HUES48 (cell line): Measurements from ENCODE around the gene PYM1.

Source experiments
- H3K27ac ChIP-seq: one replicate; pipeline ENCODE4 v1.7.0; 2013; ENCODE audit warnings: low read depth, low read length, inconsistent platforms
- H3K27me3 ChIP-seq: 2 replicates; pipeline ENCODE4 v1.6.1; 2013; ENCODE audit warnings: mild to moderate bottlenecking, low read length; ENCODE audit not compliant: control insufficient read depth, insufficient read depth
- H3K36me3 ChIP-seq: 2 replicates; pipeline ENCODE4 v1.6.1; 2013; ENCODE audit warnings: low read length; ENCODE audit not compliant: control insufficient read depth, insufficient read depth
- H3K4me1 ChIP-seq: 2 replicates; pipeline ENCODE4 v1.6.1; 2013; ENCODE audit warnings: mild to moderate bottlenecking, low read length; ENCODE audit not compliant: control insufficient read depth, insufficient read depth
- H3K4me3 ChIP-seq: 2 replicates; pipeline ENCODE4 v1.5.1; 2013; ENCODE audit warnings: mild to moderate bottlenecking, low read depth, low read length
- H3K9ac ChIP-seq: 2 replicates; pipeline ENCODE4 v1.6.1; 2013; ENCODE audit warnings: mild to moderate bottlenecking, low read depth, low read length, moderate library complexity
- H3K9me3 ChIP-seq: 2 replicates; pipeline ENCODE4 v1.6.1; 2013; ENCODE audit warnings: low read length; ENCODE audit not compliant: control insufficient read depth, insufficient read depth

The PYM1 gene

GRCh38 chr12:55937981-55938380 lies 10.3 kb upstream of the PYM1 start:
- Histone ChIP-seq H3K27ac (no peak overlapping the region), H3K4me3 (no peak overlapping the region), H3K27me3 (peaks cover 9% of the 10 kb centered on the region), H3K36me3 (no peaks in the 10 kb centered on the region), H3K4me1 (peaks cover 5% of the 10 kb centered on the region), H3K9me3 (no peaks in the 10 kb centered on the region), H3K9ac (no peak overlapping the region)

DNA sequence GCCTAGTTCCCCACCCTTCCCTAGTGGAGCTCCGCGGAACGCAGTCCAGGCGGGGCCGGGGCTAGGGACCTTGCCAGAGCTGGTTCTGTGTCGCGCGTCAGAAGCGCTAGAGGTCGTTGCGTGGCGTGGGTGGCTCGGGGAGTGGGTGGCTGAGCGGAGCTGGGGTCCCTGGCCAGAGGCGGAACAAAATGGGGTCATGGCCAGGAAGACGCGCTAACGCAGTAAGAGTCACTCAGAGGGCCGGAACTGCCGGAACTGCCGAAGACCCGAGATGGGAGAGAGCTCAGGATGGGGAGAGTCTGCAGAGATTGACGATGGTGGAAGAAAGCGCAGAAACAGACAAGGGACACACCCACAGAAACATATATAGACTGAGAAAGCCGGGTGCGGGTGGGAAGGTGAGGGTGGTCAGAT lies 8.1 kb upstream of the PYM1 start:
- Histone ChIP-seq H3K27me3 (peaks cover 20% of the 10 kb centered on the region), H3K36me3 (no peaks in the 10 kb centered on the region), H3K4me1 (peaks cover 18% of the 10 kb centered on the region), H3K9me3 (no peaks in the 10 kb centered on the region), H3K27ac (no peak overlapping the region), H3K4me3 (no peak overlapping the region), H3K9ac (no peak overlapping the region)

GRCh38 chr12:55934773-55935172 lies 7.1 kb upstream of the PYM1 start:
- Histone ChIP-seq H3K9me3 (no peaks in the 10 kb centered on the region), H3K4me3 (no peak overlapping the region), H3K36me3 (no peaks in the 10 kb centered on the region), H3K9ac (no peak overlapping the region), H3K27ac (no peak overlapping the region), H3K4me1 (peaks cover 18% of the 10 kb centered on the region), H3K27me3 (peaks cover 20% of the 10 kb centered on the region)

GRCh38 chr12:55933799-55934742 lies 6.4 kb upstream of the PYM1 start:
- no peak overlapping the region for H3K27ac ChIP-seq
- H3K36me3 ChIP-seq: no peaks in the 10 kb centered on the region
- H3K27me3 ChIP-seq: peaks cover 20% of the 10 kb centered on the region
- H3K9ac ChIP-seq: no peak overlapping the region
- H3K9me3 ChIP-seq: no peaks in the 10 kb centered on the region
- no peak overlapping the region for H3K4me3 ChIP-seq
- peaks cover 17% of the 10 kb centered on the region for H3K4me1 ChIP-seq

DNA sequence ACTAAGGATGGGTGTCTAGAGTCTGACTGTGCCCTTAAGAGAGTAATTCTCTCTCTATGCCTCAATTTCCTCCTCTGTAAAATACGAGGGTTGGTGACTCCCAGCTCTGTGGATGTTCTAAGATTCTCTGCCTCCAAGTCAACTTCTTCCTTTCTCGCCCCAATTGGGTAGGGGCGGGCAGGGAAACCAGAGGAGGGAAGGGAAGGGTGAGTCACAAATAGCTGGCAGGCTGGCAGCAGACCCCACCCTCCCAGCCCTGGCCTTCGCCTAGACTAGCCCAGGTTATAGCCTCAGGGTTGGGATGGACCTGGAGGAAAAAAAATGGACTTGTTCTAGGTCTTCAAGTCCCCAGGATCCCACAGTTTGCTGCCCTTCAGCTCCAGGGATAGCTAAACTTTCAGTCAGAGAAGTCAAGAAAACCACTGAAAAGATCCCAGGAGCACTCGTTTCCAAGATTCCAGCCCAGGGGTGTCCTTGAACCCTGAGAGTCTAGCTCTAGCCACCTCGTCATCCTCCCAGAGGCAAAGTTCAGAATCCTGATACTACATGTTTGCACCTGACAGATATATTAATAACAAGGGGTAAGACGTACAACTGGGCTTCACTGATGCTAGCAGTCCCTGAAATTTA lies 5.6 kb upstream of the PYM1 start:
- Histone ChIP-seq H3K27me3 (peaks cover 20% of the 10 kb centered on the region), H3K36me3 (no peaks in the 10 kb centered on the region), H3K9ac (no peak overlapping the region), H3K4me1 (peaks cover 17% of the 10 kb centered on the region), H3K9me3 (no peaks in the 10 kb centered on the region), H3K4me3 (no peak overlapping the region; the same call in 1 of the 2 replicates), H3K27ac (no peak overlapping the region)

GRCh38 chr12:55932551-55932910 lies 4.8 kb upstream of the PYM1 start:
- no peak overlapping the region for H3K27ac ChIP-seq
- peaks cover 20% of the 10 kb centered on the region for H3K27me3 ChIP-seq
- H3K36me3 ChIP-seq: no peaks in the 10 kb centered on the region
- no peaks in the 10 kb centered on the region for H3K9me3 ChIP-seq
- H3K9ac ChIP-seq: no peak overlapping the region
- H3K4me1 ChIP-seq: peaks cover 17% of the 10 kb centered on the region
- peak overlapping the region; percentile 60 for H3K4me3 ChIP-seq

DNA sequence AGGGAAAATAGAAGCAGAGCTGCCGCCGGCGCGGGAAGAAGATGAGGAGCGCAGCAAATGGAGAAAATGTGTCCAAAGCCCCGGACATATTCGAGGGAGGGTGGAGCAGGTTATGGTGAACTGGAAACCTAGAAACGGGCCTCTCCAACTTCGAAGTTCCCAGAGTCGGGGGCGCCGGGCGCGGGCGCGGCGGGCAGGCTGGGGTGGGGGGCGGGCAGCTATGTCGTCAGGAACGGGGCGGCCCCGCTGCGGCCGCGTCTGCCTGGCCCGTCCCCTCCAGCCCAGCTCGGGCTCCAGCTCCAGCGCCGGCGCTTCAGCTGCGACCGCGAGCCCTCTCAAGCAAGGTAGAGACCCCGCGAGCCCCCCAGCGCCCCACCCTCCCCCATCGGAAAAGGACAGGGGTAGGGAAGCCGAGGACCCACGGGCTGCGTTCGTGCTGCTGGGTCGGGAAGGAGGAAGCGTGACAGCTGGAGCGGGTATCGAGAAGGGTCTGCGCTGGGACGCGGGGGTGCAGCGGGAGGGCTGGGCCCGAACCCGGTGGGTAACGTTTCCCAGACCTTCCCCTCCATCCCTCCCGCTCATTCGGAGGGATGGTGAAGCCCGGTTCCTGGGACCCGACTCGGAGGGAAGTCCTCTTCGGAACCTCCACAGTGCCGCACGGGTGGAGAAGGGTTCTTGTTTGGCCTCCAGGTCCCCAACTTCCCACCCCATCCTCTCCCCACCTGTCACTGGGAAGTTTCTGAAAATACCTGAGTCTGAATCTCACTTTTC lies 4.3 kb upstream of the PYM1 start:
- Histone ChIP-seq H3K9ac (no peak overlapping the region), H3K9me3 (no peaks in the 10 kb centered on the region), H3K4me1 (peaks cover 17% of the 10 kb centered on the region), H3K27ac (no peak overlapping the region), H3K27me3 (peaks cover 20% of the 10 kb centered on the region), H3K36me3 (no peaks in the 10 kb centered on the region), H3K4me3 (peak overlapping the region; percentile 60)

DNA sequence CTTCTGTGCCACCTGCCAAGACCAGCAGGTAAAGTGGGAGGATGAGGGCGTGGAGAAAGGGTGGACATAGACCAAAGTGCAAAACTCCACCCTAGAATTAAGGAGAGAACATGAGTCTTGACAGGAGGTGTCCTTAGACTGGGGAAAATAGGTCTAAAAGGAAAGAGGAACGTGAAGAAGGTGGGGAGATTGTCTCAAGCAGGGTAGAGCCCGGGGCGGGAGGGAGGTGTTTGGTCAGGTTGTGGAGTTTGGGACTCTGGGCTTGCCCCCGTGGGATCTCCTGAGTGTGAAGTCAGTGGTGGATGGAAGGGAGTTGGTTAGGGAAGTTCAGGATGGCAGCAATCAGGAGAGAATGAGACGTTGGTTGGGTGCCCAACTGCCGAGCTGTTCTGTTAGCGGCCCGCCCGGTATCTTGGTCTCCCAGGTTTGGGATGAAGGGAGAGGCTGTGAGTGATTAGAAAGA lies 3.7 kb upstream of the PYM1 start:
- peak overlapping the region; percentile 60 for H3K4me3 ChIP-seq
- no peaks in the 10 kb centered on the region for H3K36me3 ChIP-seq
- H3K4me1 ChIP-seq: peaks cover 17% of the 10 kb centered on the region
- H3K9me3 ChIP-seq: no peaks in the 10 kb centered on the region
- H3K27ac ChIP-seq: no peak overlapping the region
- H3K27me3 ChIP-seq: peaks cover 20% of the 10 kb centered on the region
- no peak overlapping the region for H3K9ac ChIP-seq

GRCh38 chr12:55930771-55931316 lies 3.1 kb upstream of the PYM1 start, which contains the start of gene DGKA:
Gene DGKA (plus strand): TSS chr12:55931162. CDS start chr12:55936504, 5,342 bp downstream.
- Histone ChIP-seq H3K9ac (no peak within 1 kb of the TSS), H3K4me1 (peaks cover 20% of the 10 kb centered on the region), H3K9me3 (no peaks in the 10 kb centered on the region), H3K27ac (peak within 1 kb of the TSS; percentile 21), H3K36me3 (no peaks in the 10 kb centered on the region), H3K4me3 (peak within 1 kb of the TSS; percentile 60), H3K27me3 (peaks cover 20% of the 10 kb centered on the region)

GRCh38 chr12:55929306-55929791 lies 1.7 kb upstream of the PYM1 start:
- Histone ChIP-seq H3K27me3 (peaks cover 20% of the 10 kb centered on the region), H3K9me3 (no peaks in the 10 kb centered on the region), H3K4me1 (peaks cover 24% of the 10 kb centered on the region), H3K27ac (no peak overlapping the region), H3K9ac (no peak overlapping the region), H3K36me3 (peaks cover 9% of the 10 kb centered on the region), H3K4me3 (no peak overlapping the region)
